GM23338 (cell line): ENCODE measurements around the gene SMIM13.

Source experiments
- CREB1 ChIP-seq: fragments of 250-450 bp; sonication (Bioruptor Pico); IDR thresholded peaks from 2 replicates; pipeline ENCODE4 v1.5.0; 2020; ENCODE audit warnings: low read depth, mild to moderate bottlenecking, moderate library complexity
- CTCF ChIP-seq, 2 experiments: fragments of 200-600 bp in 1 of 2; sonication (generic) in 1 of 2; conservative IDR thresholded peaks; 2 replicates each; pipeline versions ENCODE4 v1.5.1 to v1.6.1; 2016 to 2017; ENCODE audit warnings: antibody characterized with exemption in 2 of 2, low read depth in 2 of 2, mild to moderate bottlenecking in 2 of 2, moderate library complexity in 1 of 2
- TF ChIP-seq, protein P1 (sequence below): IDR thresholded peaks from one replicate; pipeline ENCODE4 v1.6.1; 2018; ENCODE audit warnings: antibody characterized with exemption; ENCODE audit not compliant: unreplicated experiment

- TF ChIP-seq, protein P1, sequence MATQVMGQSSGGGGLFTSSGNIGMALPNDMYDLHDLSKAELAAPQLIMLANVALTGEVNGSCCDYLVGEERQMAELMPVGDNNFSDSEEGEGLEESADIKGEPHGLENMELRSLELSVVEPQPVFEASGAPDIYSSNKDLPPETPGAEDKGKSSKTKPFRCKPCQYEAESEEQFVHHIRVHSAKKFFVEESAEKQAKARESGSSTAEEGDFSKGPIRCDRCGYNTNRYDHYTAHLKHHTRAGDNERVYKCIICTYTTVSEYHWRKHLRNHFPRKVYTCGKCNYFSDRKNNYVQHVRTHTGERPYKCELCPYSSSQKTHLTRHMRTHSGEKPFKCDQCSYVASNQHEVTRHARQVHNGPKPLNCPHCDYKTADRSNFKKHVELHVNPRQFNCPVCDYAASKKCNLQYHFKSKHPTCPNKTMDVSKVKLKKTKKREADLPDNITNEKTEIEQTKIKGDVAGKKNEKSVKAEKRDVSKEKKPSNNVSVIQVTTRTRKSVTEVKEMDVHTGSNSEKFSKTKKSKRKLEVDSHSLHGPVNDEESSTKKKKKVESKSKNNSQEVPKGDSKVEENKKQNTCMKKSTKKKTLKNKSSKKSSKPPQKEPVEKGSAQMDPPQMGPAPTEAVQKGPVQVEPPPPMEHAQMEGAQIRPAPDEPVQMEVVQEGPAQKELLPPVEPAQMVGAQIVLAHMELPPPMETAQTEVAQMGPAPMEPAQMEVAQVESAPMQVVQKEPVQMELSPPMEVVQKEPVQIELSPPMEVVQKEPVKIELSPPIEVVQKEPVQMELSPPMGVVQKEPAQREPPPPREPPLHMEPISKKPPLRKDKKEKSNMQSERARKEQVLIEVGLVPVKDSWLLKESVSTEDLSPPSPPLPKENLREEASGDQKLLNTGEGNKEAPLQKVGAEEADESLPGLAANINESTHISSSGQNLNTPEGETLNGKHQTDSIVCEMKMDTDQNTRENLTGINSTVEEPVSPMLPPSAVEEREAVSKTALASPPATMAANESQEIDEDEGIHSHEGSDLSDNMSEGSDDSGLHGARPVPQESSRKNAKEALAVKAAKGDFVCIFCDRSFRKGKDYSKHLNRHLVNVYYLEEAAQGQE, result no peak
- TF ChIP-seq CTCF (conservative IDR thresholded peaks at IDR 0.05; ENCODE audit: low read depth in 2 of 2), result 0 out of 4 replicates have a peak, but pooled peaks of 1 of the 2 experiments have one; percentile 15
- no peak for TF ChIP-seq CREB1
These were observed 35.0 kb downstream of the SMIM13 start for GRCh38 chr6:11128608-11129007.
